ENCODE measurements around the gene LPCAT1. TPM values are rescaled to one million over a fixed set of nuclear protein-coding genes. Genes with fewer than 3 reads are reported as not detected.

LPCAT1 gene
- total RNA-seq, 1 donor from 2014 or later = 74.8 TPM

GRCh38 chr5:1431021-1431811, 92.5 kb downstream of the LPCAT1 start:
- Mint-ChIP-seq H3K9me3 (peaks cover 58% of the 10 kb centered on the region), H3K4me1 (no peaks in the 10 kb centered on the region), H3K4me3 (no peak overlapping the region), H3K27me3 (ENCODE audit: low read depth) (peaks cover 2% of the 10 kb centered on the region), H3K27ac (no peak overlapping the region), H3K36me3 (peaks cover 4% of the 10 kb centered on the region)
- DNase-seq (ENCODE audit: low spot score in 2 of 2, unreplicated experiment in 2 of 2) = no peak
- TF ChIP-seq, protein P1, sequence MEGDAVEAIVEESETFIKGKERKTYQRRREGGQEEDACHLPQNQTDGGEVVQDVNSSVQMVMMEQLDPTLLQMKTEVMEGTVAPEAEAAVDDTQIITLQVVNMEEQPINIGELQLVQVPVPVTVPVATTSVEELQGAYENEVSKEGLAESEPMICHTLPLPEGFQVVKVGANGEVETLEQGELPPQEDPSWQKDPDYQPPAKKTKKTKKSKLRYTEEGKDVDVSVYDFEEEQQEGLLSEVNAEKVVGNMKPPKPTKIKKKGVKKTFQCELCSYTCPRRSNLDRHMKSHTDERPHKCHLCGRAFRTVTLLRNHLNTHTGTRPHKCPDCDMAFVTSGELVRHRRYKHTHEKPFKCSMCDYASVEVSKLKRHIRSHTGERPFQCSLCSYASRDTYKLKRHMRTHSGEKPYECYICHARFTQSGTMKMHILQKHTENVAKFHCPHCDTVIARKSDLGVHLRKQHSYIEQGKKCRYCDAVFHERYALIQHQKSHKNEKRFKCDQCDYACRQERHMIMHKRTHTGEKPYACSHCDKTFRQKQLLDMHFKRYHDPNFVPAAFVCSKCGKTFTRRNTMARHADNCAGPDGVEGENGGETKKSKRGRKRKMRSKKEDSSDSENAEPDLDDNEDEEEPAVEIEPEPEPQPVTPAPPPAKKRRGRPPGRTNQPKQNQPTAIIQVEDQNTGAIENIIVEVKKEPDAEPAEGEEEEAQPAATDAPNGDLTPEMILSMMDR (IDR thresholded peaks at IDR 0.05; ENCODE audit: unreplicated experiment) = no peak

DNA sequence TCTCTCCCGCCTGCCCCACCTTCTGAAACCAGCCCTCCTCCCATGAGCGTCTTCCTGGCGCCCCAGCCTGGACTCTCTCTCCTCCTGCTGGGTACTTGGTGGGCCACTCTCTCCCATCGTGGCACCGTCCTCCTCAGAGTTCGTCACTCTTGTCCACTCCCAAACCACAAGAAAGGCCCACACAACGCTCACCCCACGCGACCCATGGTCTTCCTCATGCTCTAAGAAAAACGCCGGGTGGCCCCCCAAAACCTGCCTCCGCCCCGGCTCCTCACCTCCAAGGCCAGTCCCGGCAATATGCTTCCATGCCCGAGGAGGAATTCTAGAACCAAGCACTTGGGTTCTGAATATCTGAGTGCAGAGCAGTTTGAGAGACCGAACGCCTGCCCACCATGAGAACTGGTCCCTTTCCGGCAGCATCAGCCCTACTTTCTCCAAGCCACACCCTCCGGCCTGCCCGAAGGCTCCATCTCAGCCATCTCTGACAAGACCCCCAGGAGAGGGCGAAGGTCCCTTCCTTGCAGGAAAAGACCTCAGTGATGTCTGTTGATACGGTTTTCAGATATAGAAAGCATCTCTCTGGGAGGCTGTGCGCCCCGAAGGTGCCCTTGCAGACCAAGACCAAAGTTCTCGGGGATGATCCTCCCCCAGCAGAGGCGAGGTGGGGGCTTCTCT, 93.5 kb downstream of the LPCAT1 start:
- TF ChIP-seq, protein P1 (IDR thresholded peaks at IDR 0.05; ENCODE audit: unreplicated experiment) = no peak
- Mint-ChIP-seq H3K4me3 (no peak overlapping the region), H3K9me3 (peaks cover 65% of the 10 kb centered on the region), H3K27ac (no peak overlapping the region), H3K36me3 (peaks cover 4% of the 10 kb centered on the region), H3K27me3 (ENCODE audit: low read depth) (peaks cover 2% of the 10 kb centered on the region), H3K4me1 (no peaks in the 10 kb centered on the region)
- DNase-seq (ENCODE audit: low spot score in 2 of 2, unreplicated experiment in 2 of 2) = no peak

GRCh38 chr5:1429496-1429895, 94.3 kb downstream of the LPCAT1 start:
- TF ChIP-seq, protein P1 (IDR thresholded peaks at IDR 0.05; ENCODE audit: unreplicated experiment) = no peak
- no peaks in the 10 kb centered on the region for H3K4me1 Mint-ChIP-seq
- H3K27ac Mint-ChIP-seq = no peak overlapping the region
- H3K36me3 Mint-ChIP-seq = peaks cover 4% of the 10 kb centered on the region
- no peak for DNase-seq (ENCODE audit: low spot score in 2 of 2, unreplicated experiment in 2 of 2)
- peaks cover 2% of the 10 kb centered on the region for H3K27me3 Mint-ChIP-seq (ENCODE audit: low read depth)
- H3K9me3 Mint-ChIP-seq = peaks cover 59% of the 10 kb centered on the region
- no peak overlapping the region for H3K4me3 Mint-ChIP-seq

- H3K27ac Mint-ChIP-seq = no peak overlapping the region
- no peak overlapping the region for H3K4me3 Mint-ChIP-seq
- DNase-seq (ENCODE audit: low spot score in 2 of 2, unreplicated experiment in 2 of 2) = no peak
- H3K4me1 Mint-ChIP-seq = no peaks in the 10 kb centered on the region
- peaks cover 56% of the 10 kb centered on the region for H3K9me3 Mint-ChIP-seq
- H3K27me3 Mint-ChIP-seq (ENCODE audit: low read depth) = peaks cover 2% of the 10 kb centered on the region
- H3K36me3 Mint-ChIP-seq = peaks cover 4% of the 10 kb centered on the region
- TF ChIP-seq, protein P1 (IDR thresholded peaks at IDR 0.05; ENCODE audit: unreplicated experiment) = no peak
Measured at GRCh38 chr5:1429066-1429465, 94.7 kb downstream of the LPCAT1 start.

DNA sequence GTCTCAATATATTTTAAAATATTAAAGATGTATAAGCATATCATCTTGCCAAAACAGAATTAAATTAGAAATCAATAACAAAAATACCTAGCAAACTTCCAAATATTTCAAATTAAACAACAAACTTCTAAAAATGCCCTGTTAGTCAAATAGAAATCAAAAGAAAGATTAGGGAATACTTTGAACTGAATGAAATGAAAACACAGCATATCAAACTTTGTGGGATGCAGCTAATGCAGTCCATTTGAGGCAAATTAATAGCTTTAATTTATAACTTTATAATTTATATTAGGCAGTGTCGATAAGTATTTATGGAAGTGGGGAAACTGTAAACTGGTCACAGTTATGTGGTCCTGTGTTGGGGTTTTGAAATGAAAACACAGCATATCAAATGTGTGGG, 95.7 kb downstream of the LPCAT1 start:
- peaks cover 2% of the 10 kb centered on the region for H3K27me3 Mint-ChIP-seq (ENCODE audit: low read depth)
- no peaks in the 10 kb centered on the region for H3K4me1 Mint-ChIP-seq
- peaks cover 48% of the 10 kb centered on the region for H3K9me3 Mint-ChIP-seq
- H3K4me3 Mint-ChIP-seq = no peak overlapping the region
- H3K27ac Mint-ChIP-seq = no peak overlapping the region
- no peak for DNase-seq (ENCODE audit: low spot score in 2 of 2, unreplicated experiment in 2 of 2)
- TF ChIP-seq, protein P1 (IDR thresholded peaks at IDR 0.05; ENCODE audit: unreplicated experiment) = no peak
- H3K36me3 Mint-ChIP-seq = peaks cover 4% of the 10 kb centered on the region

Data from mesothelial cell of epicardium (in vitro differentiated cells).